ENCODE measurements around the gene NFATC3.

- no peak for TF ChIP-seq CTCF (IDR thresholded peaks at IDR 0.05)
- TF ChIP-seq POLR2A (IDR thresholded peaks at IDR 0.05), result no peak
Observed at GRCh38 chr16:68194251-68194650, 109.1 kb downstream of the NFATC3 start.
